Measurements from ENCODE around the gene GALT.

DNA sequence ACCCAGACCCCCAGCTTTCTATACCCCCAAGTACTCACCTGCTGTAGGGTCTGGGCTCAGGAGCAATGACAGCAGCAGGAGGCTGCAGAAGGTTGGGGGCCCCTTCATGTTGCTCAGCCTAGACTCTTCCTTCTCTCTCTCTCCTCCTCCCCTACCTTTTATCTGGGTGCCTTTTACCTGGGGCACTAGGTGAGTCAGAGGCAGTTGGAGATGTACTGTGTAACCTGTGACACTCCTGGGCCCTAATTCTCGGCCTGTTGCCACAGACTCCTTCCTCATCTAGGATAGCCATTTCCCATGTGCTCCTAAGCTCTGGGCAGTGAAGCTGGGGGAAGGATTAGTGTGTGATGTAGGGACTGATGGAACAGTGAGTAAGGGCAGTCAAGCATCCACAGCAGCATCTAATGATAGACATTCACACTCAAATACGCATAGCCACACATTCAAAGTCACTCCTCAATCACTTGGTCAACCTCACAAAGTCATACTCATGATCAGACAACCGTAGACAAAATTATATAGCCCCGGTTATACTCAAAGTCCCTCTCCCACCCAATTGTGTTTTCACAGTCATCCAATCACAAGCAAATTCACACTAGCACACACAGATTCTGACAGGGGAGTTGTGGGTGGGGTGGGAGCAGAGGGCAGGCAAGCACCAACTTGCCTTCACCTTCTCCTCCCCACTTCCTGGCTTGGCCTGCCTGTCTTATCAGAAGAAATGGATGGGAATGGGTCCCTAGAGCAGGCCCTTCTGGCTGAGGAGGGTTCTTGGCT lies 16.2 kb downstream of the GALT start, which contains the start of gene CCL27:
- TF ChIP-seq POLR2A (IDR thresholded peaks at IDR 0.05) (no peak), CTCF (IDR thresholded peaks at IDR 0.05) (no peak), POLR2AphosphoS5 (IDR thresholded peaks at IDR 0.05; ENCODE audit: insufficient read depth in 1 of 2, low read depth in 1 of 2) (no peak)

All from vagina (tissue), 2 donors.